Measurements from ENCODE around the gene GSDME.
"Not testable (repeated sequence)": the region's sequence is repeated elsewhere in the genome, so short reads cannot be mapped to it uniquely, and the experiment has no call there.

Gene GSDME

DNA sequence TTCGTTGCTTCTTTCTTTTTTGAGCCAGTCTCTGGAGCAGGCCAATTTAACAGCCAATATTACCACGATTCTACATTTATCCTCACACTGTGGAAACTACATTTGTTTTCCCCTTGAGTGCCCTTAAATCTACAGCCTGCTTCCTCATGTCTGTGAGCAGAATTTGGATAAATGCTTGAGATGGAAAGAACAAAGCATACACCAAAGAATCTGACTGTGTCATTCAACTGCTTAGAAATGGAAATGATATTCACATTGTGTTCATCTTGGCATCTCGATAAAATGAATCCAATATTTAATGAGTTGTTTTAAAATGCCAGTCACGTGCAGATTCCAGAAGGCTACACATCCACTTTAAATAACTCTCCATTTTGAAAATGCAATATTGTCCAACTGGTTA, 41.0 kb upstream of the GSDME start:
- TF ChIP-seq, protein P1, sequence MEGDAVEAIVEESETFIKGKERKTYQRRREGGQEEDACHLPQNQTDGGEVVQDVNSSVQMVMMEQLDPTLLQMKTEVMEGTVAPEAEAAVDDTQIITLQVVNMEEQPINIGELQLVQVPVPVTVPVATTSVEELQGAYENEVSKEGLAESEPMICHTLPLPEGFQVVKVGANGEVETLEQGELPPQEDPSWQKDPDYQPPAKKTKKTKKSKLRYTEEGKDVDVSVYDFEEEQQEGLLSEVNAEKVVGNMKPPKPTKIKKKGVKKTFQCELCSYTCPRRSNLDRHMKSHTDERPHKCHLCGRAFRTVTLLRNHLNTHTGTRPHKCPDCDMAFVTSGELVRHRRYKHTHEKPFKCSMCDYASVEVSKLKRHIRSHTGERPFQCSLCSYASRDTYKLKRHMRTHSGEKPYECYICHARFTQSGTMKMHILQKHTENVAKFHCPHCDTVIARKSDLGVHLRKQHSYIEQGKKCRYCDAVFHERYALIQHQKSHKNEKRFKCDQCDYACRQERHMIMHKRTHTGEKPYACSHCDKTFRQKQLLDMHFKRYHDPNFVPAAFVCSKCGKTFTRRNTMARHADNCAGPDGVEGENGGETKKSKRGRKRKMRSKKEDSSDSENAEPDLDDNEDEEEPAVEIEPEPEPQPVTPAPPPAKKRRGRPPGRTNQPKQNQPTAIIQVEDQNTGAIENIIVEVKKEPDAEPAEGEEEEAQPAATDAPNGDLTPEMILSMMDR (IDR thresholded peaks at IDR 0.05; ENCODE audit: low read depth, low read length), result no peak
- no peak overlapping the region for H3K4me3 ChIP-seq (replicated peaks in 1 of 2; ENCODE audit: low read depth in 2 of 2, low read length in 2 of 2)
- DNase-seq (ENCODE audit: low read depth in 2 of 2), result no peak

DNA sequence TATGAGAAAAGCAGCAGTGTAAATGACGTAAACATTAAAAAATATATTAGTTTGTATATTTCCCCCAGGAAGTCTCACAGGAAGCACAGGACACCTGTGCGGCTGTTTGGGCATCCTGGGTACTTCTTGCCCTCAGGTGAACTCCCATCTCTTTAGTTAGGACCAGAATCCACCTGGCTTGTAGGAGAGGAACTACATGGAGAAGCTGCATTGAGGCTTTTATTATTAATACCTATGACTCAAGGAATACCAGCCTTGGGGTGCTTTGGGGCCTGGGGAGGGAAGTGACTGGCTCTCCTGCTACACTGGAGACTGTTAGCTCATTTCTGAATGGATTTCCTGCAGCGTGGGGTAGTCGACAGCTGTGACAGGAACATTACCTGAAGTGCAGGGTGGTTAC, 40.0 kb upstream of the GSDME start:
- TF ChIP-seq, protein P1 (IDR thresholded peaks at IDR 0.05; ENCODE audit: low read depth, low read length), result no peak
- DNase-seq (ENCODE audit: low read depth in 2 of 2), result no peak
- H3K4me3 ChIP-seq (replicated peaks in 1 of 2; ENCODE audit: low read depth in 2 of 2, low read length in 2 of 2), result no peak overlapping the region

DNA sequence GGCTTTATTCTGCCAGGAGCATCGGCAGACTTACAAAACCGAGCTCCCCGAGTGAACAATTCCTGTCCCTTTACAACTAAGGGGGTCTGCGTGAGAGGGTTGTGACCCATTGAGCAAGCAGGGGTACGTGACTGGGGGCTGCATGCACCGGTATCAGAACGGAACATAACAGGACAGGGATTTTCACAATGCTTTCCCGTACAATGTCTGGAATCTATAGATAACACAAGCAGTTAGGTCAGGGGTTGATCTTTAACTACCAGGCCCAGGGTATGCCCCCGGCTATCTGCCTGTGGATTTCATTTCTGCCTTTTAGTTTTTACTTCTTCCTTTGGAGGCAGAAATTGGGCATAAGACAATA, 38.1 kb upstream of the GSDME start:
- no peak overlapping the region for H3K4me3 ChIP-seq (replicated peaks in 1 of 2; ENCODE audit: low read depth in 2 of 2, low read length in 2 of 2)
- DNase-seq (ENCODE audit: low read depth in 2 of 2), result no peak
- TF ChIP-seq, protein P1 (IDR thresholded peaks at IDR 0.05; ENCODE audit: low read depth, low read length), result no peak

DNA sequence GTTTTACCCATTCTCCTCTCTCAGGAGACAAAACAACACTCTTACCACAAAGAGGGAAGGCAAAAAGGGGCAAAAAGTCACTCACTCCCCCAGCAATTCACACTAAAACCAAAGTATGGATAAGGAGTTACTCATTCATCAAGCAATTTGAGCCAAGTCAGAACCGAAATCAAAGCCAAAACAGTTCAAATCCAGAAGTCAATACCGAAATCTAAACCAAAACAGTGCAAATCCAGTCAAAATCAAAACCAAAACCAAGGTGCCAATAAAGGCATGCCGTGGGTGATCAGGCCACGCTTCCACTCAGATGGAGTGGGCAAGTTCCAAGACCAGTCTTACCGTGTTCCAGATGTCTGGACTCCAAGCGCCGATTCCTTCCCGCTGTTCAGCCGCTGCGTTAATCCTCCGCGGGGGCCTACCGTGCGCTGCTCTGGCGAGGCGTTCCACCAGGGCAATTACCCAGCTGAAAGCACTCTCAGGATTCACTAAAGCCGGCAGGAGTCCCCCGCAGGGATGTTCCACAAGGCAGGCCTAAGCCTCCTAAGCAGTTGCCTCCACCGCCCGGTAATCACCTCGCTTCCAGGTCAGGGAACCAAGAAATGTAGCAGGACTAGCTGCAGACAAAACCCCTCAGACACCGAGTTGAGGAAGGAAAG, 37.6 kb upstream of the GSDME start:
- not testable (repeated sequence) for DNase-seq (ENCODE audit: low read depth in 2 of 2); H3K4me3 ChIP-seq (replicated peaks in 1 of 2; ENCODE audit: low read depth in 2 of 2, low read length in 2 of 2)

DNA sequence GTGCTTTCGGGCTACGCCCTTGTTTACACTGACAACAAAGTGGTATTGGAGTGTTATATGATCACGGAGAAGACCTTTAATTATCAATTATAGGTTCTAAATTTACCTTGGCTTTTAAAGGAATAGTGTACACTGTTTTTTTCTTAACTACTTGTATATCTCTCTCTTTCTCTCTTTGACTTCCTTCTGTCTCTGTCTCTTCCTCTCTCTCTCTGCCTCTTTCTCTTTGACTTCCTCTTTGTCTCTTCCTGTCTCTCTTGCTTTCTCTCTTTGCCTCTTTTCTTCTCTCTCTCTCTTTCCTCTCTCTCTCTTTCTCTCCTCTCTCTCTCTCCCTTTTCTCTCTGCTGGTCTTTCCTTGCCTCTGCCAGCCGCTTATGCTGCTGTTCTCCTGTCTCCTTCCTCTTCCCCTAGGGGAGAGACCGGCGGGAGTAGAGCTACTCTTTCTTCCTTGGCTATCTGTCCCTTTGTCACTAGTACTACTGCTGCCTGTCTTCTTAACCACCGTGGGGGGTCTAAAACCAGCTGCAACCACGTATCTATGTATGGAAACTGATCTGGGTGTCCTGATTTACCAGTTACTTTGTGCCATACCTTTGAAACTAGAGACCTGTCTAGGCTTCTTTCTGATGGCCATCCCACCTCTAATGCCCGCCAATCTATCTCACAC, 36.9 kb upstream of the GSDME start:
- TF ChIP-seq, protein P1 (IDR thresholded peaks at IDR 0.05; ENCODE audit: low read depth, low read length), result no peak
- no peak overlapping the region for H3K4me3 ChIP-seq (replicated peaks in 1 of 2; ENCODE audit: low read depth in 2 of 2, low read length in 2 of 2)
- no peak for DNase-seq (ENCODE audit: low read depth in 2 of 2)

DNA sequence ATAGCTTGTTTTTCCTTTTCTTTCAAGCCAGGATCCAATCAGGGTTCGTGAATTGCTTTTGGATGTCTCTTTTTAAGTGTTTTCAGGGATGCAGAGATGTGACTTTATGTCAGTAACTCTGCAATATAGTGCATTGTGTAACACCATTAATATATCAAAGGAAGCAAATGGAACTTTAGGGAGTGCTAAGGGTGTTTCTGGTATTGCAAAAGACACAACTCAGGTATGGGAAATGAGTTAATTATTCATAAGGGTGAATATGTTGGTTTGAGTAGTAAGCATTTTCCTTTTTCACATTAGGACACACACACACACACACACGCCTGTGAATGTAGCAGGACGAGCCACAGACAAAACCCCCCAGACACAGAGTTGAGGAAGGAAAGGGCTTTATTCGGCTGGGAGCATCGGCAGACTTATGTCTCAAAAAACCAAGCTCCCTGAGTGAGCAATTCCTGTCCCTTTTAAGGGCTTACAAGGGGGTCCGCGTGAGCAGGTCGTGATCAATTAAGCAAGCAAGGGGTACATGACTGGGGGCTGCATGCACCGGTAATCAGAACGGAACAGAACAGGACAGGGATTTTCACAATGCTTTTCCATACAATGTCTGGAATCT, 31.8 kb upstream of the GSDME start:
- TF ChIP-seq, protein P1 (IDR thresholded peaks at IDR 0.05; ENCODE audit: low read depth, low read length), result no peak

DNA sequence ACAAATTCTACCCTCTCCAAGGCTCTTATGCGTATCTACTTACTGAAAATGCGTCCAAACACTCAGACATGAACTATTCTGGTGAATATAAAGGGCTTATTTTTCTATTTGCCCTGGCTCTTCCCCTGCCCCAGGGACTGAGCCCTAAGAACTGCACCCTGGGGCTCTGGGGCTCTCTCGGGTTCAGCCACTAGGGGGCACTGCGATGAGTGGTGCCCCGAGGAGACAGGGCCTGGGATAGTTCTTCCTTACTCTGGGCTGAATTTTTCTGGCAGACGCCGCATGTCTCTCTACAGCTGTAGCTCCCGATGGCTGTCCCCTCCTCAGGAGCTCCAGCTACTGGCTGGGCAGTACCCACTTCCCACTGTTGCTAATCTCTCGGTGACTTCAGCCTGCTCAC, 30.8 kb upstream of the GSDME start:
- no peak for DNase-seq (ENCODE audit: low read depth in 2 of 2)
- no peak overlapping the region for H3K4me3 ChIP-seq (replicated peaks in 1 of 2; ENCODE audit: low read depth in 2 of 2, low read length in 2 of 2)
- TF ChIP-seq, protein P1 (IDR thresholded peaks at IDR 0.05; ENCODE audit: low read depth, low read length), result peak; percentile 48

More for the DNA sequence above, 31.8 kb upstream of the GSDME start:
- DNase-seq (ENCODE audit: low read depth in 2 of 2), result no peak
- no peak overlapping the region for H3K4me3 ChIP-seq (replicated peaks in 1 of 2; ENCODE audit: low read depth in 2 of 2, low read length in 2 of 2)

All from cardiac fibroblast (primary cell).